ENCODE results near the gene LITAFD.

DNA sequence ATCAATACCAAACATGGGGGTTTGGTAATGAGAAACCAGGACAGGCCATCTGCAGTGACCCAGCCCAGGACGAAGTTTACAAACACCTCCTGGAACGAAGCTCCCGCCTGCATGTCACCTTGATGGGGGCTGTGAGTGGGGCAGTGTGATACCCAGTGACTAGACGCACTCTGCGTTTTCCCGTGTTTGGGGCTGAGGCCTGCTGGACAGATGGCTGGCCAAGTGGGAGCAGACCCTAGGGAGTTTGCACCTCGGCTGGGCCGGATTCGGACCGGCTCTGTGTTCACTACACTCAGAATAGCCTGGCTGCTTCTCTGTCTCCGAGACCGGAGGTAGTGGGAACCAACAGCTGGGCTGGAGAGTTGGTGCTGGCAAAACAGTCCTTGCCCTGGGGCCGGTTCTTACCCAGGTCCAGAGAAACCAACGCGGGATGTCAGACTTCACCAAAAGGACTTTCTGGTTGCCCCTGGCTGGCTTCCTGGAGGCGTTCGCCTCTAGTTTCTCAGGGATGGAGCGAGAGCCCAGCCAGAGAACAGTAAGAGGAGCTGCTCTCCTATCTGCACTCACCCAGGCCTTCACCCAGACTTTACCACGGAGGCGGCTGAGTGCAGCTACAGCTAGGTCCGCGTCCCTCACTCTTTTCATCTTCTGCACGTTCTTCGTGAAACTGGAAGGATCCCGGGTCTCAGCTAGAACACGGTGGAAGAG lies 33.8 kb upstream of the LITAFD start:
- TF ChIP-seq, protein P1, sequence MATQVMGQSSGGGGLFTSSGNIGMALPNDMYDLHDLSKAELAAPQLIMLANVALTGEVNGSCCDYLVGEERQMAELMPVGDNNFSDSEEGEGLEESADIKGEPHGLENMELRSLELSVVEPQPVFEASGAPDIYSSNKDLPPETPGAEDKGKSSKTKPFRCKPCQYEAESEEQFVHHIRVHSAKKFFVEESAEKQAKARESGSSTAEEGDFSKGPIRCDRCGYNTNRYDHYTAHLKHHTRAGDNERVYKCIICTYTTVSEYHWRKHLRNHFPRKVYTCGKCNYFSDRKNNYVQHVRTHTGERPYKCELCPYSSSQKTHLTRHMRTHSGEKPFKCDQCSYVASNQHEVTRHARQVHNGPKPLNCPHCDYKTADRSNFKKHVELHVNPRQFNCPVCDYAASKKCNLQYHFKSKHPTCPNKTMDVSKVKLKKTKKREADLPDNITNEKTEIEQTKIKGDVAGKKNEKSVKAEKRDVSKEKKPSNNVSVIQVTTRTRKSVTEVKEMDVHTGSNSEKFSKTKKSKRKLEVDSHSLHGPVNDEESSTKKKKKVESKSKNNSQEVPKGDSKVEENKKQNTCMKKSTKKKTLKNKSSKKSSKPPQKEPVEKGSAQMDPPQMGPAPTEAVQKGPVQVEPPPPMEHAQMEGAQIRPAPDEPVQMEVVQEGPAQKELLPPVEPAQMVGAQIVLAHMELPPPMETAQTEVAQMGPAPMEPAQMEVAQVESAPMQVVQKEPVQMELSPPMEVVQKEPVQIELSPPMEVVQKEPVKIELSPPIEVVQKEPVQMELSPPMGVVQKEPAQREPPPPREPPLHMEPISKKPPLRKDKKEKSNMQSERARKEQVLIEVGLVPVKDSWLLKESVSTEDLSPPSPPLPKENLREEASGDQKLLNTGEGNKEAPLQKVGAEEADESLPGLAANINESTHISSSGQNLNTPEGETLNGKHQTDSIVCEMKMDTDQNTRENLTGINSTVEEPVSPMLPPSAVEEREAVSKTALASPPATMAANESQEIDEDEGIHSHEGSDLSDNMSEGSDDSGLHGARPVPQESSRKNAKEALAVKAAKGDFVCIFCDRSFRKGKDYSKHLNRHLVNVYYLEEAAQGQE (IDR thresholded peaks at IDR 0.05; ENCODE audit: low read depth), result no peak
- TF ChIP-seq YY1 (IDR thresholded peaks at IDR 0.05; ENCODE audit: low read depth) (no peak), CREB1 (IDR thresholded peaks at IDR 0.05; ENCODE audit: low read depth) (no peak), TCF12 (IDR thresholded peaks at IDR 0.05; ENCODE audit: low read depth) (no peak), EP300 (IDR thresholded peaks at IDR 0.05; ENCODE audit: borderline replicate concordance) (no peak), ZBTB7A (IDR thresholded peaks at IDR 0.05; ENCODE audit: low read depth) (no peak), CEBPB (IDR thresholded peaks at IDR 0.05) (no peak), RAD21 (IDR thresholded peaks at IDR 0.05; ENCODE audit: low read depth) (no peak), TEAD4 (IDR thresholded peaks at IDR 0.05) (no peak), TAF1 (IDR thresholded peaks at IDR 0.05; ENCODE audit: low read depth) (no peak), FOXM1 (IDR thresholded peaks at IDR 0.05; ENCODE audit: borderline replicate concordance, low read depth) (no peak)
- TF ChIP-seq, protein P2, sequence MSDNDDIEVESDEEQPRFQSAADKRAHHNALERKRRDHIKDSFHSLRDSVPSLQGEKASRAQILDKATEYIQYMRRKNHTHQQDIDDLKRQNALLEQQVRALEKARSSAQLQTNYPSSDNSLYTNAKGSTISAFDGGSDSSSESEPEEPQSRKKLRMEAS (IDR thresholded peaks at IDR 0.05), result no peak
- TF ChIP-seq, protein P3, sequence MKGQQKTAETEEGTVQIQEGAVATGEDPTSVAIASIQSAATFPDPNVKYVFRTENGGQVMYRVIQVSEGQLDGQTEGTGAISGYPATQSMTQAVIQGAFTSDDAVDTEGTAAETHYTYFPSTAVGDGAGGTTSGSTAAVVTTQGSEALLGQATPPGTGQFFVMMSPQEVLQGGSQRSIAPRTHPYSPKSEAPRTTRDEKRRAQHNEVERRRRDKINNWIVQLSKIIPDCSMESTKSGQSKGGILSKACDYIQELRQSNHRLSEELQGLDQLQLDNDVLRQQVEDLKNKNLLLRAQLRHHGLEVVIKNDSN (IDR thresholded peaks at IDR 0.05), result no peak

Data from Ishikawa (cell line).